ENCODE data around the gene KY.

The KY gene

GRCh38 chr3:134619301-134619615, 31.6 kb downstream of the KY start:
- no peak for DNase-seq (ENCODE audit: low read depth)

- no peak for DNase-seq (ENCODE audit: low read depth)
These were observed 32.1 kb downstream of the KY start for GRCh38 chr3:134618478-134619300.

- no peak for DNase-seq (ENCODE audit: low read depth)
These were observed 33.0 kb downstream of the KY start for GRCh38 chr3:134617608-134618477.

DNA sequence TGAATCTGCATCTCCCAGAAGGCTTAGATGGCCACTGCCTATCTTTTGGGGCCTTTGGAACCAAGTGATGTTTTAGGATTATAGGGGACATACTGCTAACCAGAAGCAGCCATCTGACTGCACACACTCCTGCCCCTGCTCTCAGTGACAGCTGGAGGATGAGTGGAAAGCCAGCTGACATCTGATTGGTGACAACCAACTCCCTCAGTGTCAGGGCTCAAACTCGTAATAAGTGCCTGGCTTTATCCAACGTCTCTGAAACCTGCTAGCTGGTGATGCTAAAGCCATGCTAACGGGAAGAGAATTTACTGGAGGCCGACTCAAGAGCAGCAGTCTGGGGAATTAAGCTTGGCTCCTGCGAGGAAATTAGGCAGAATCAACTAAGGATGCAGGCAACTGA, 35.1 kb downstream of the KY start:
- DNase-seq (ENCODE audit: low read depth) = no peak

GRCh38 chr3:134614955-134615354, 35.9 kb downstream of the KY start:
- no peak for DNase-seq (ENCODE audit: low read depth)

DNA sequence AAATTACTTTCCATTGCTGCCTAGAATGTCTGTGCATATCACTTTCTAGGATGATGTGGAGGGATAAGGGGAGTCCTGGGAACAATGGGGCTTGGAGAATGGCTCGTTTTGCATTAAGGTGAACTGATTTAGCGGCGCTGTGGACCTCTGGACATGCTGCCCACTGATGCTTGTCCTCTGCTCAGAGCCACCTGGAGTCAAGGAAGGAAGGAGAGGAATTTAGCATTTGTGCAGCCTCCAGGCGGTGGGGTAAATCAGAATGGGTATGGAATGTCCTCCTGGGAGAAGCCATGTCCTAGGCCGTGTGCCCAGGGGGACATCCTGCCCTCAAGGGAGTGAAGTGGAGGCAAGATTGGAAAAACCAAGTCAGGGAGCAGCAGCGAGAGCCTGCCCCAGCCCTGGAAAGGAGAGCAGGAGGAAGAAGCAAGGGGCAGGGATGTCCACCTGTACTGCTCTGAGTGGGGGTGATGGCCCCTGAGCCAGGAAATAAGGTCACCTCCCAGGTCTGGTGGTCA, 37.8 kb downstream of the KY start:
- no peak for DNase-seq (ENCODE audit: low read depth)

- DNase-seq (ENCODE audit: low read depth) = no peak
These were observed 39.3 kb downstream of the KY start for GRCh38 chr3:134611516-134611915.

GRCh38 chr3:134610432-134611385, 40.1 kb downstream of the KY start:
- DNase-seq (ENCODE audit: low read depth) = no peak

DNA sequence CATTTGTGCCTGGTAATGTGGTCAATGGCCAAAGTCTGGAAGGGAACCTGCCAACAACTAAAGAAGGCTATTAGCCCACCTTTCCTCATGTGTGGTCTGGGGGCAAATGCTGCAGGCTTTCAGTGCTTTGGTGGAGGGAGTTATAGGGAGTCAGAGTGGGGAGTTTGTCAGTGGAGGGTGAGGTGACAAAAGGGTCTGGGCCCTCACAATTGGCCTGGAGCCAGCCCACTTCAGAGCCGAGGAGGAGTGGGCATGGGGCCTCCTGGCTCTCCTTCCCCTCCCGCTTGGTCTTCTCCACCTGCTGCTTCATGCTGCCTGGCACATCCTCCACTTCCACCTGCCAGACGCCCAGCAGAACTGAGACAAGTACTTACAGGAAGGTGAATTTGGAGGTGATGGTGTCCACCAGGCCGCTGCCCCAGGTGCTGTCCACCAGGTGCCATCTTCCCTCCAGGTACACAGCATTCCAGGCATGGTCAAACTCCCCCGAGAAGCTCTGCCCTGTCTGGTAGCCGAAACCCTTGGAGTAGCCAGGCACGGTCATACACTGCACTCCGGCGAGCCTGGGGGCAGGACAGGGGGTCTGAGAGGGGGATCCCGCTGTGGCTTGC, 40.9 kb downstream of the KY start:
- DNase-seq (ENCODE audit: low read depth) = no peak

DNA sequence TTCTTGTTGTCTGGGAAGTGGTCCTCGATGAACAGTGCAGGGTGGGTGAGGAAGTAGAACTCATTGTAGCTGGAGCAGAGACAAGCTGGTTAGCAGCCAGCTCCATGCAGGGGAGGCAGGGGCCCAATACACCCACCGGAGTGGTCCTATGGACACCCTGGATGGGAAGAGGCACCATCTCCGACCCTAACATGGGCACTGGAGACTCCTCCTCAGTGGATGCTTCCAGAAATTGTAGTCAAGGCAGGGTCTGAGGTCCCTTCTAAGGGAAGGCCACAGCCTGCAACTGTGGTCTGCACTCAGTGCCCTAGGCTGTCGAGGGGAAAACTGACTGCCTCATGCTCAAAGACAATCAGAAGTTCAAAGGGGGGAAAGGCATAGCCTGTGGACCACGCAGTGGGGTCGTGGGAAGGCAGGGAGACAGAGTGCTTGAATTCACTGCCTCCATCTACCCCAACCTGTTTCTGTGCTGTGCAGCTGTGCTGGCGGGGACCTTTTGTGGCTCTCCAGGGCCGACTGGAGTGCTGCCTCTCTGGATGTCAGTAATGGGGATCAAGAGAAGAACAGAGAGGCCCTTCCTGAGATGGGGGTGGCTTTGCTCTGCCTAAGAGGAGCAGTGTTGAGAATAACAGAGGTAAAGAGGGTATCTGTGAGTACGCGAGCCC, 41.9 kb downstream of the KY start:
- no peak for DNase-seq (ENCODE audit: low read depth)

DNA sequence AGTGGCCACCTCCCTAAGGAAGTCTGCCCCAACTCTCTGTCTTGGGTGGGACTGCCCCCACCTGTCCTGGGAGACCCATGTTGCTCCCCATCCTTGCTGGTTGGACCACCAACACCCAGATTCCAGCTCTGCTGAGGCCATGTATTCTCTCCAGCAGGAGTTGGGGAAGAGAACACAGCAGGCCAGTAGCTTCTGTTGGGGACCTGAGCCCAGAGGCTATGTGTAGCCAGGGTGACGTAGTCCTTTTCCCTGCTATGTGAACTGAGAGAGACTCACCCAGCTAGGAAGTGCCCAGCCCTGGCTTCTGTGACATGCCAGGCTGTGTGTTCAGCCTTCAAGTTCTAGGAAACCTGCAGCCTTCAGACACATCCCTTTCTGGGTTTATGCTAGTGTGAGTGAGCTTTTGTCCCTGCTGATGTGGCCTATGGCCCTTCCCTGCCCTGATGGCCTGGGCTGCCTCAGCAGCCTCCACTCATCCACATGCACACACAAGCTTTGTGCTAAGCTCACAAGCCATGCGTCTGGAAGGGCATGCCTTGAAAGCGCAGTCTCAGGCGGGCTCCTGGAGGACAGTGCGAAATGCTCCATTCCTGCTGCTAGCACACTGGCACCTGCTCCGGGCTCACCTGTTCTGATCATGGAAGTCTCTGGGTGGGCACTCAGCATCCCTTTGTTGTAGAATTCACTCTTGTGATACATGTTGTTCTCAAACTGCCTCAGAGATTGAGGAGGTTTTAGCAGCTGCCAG, 42.6 kb downstream of the KY start:
- DNase-seq (ENCODE audit: low read depth) = no peak

GRCh38 chr3:134607054-134608022, 43.5 kb downstream of the KY start:
- DNase-seq (ENCODE audit: low read depth) = no peak

- DNase-seq (ENCODE audit: low read depth) = no peak
These were observed 44.5 kb downstream of the KY start for GRCh38 chr3:134606033-134607025.

DNA sequence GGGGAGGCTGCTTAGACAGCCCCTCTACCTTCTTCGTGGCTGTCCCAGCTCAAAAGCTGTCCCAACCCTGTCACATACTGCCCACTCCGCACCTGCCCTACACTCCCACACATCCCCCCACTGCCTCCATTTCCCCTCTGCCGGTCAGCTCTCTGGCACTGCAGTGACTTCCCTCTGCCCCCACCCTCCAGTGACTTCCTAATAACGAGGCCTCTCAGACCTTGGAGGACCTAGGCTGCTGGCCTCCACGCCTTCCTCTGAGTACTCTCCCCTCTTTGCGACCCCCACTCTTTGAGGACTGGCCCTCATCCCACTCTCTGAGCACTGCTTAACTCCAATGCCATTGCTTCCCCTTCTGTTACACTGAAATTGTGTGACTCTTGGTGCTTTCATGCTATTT, 45.3 kb downstream of the KY start:
- no peak for DNase-seq (ENCODE audit: low read depth)

- DNase-seq (ENCODE audit: low read depth) = no peak
These were observed 46.9 kb downstream of the KY start for GRCh38 chr3:134603956-134604355.

DNA sequence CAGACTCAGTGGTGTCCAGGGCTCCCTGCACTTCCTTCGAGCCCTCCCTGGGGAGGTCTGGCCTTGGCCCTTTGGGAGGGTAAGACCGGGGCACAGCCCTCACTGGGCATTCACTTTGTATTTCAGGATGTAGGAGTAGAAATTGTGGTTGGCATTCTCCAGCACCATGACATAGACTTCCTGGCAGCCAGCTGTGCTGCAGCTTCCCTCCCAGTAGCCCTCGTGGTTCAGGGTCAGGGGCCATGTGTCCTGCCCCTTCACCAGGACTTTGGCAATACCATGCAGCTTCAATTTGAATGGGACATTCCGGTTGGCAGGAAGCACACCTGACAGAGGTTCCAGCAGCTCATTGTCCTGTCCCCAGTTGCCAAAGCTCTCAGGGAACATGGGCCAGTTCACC, 47.3 kb downstream of the KY start:
- DNase-seq (ENCODE audit: low read depth) = no peak

GRCh38 chr3:134602440-134602814, 48.4 kb downstream of the KY start:
- no peak for DNase-seq (ENCODE audit: low read depth)
